HepG2 (cell line): ENCODE results near the gene PSME3IP1. TPM values are rescaled to one million over a fixed set of nuclear protein-coding genes. Genes with fewer than 3 reads are reported as not detected.

Experiments used
- ATF7 ChIP-seq, 2 experiments: fragments of 450-650 bp in 1 of 2; sonication (generic) in 1 of 2; formaldehyde crosslinking in 1 of 2; IDR thresholded peaks; 2 replicates each; pipeline versions ENCODE4 v1.4.0 to v1.6.1; 2016 to 2020; ENCODE audit warnings: antibody characterized with exemption in 1 of 2, mild to moderate bottlenecking in 1 of 2, missing genetic modification reagents in 1 of 2
- BCL6 ChIP-seq: IDR thresholded peaks from 2 replicates; pipeline ENCODE4 v1.6.1; 2016; ENCODE audit warnings: missing genetic modification reagents, missing compliant biosample characterization
- KLF11 ChIP-seq: IDR thresholded peaks from 2 replicates; pipeline ENCODE4 v1.6.1; 2016; ENCODE audit warnings: missing compliant biosample characterization
- MATR3 ChIP-seq: sonication (generic); formaldehyde crosslinking; IDR thresholded peaks from 2 replicates; pipeline ENCODE4 v1.4.0; 2020; ENCODE audit warnings: missing genetic modification reagents
- MIXL1 ChIP-seq: IDR thresholded peaks from 2 replicates; pipeline ENCODE4 v1.6.1; 2016
- ONECUT2 ChIP-seq: sonication (generic); formaldehyde crosslinking; IDR thresholded peaks from 2 replicates; pipeline ENCODE4 v1.4.0; 2020; ENCODE audit warnings: missing genetic modification reagents
- SOX13 ChIP-seq, 3 experiments: fragments of 450-650 bp in 1 of 3; sonication (generic) in 1 of 3; formaldehyde crosslinking in 1 of 3; IDR thresholded peaks in 2 of 3; conservative IDR thresholded peaks in 1 of 3; 2 replicates each; pipeline versions ENCODE4 v1.5.0 to v1.6.1; 2016 to 2020; ENCODE audit warnings: antibody characterized with exemption in 1 of 3, mild to moderate bottlenecking in 1 of 3, missing compliant biosample characterization in 1 of 3, missing genetic modification reagents in 1 of 3, moderate library complexity in 1 of 3
- ZHX2 ChIP-seq, 2 experiments: sonication (generic) in 1 of 2; formaldehyde crosslinking in 1 of 2; IDR thresholded peaks; 2 replicates each; pipeline versions ENCODE4 v1.6.1 to v1.9.0; 2014 to 2022; ENCODE audit warnings: antibody characterized with exemption in 1 of 2, borderline replicate concordance in 1 of 2, inconsistent platforms in 1 of 2, low read depth in 1 of 2, missing genetic modification reagents in 1 of 2
- ZNF251 ChIP-seq: sonication (generic); formaldehyde crosslinking; IDR thresholded peaks from 2 replicates; pipeline ENCODE4 v1.9.0; 2021; ENCODE audit warnings: mild to moderate bottlenecking, missing genetic modification reagents
- ZNF570 ChIP-seq: sonication (generic); formaldehyde crosslinking; IDR thresholded peaks from 2 replicates; pipeline ENCODE4 v1.4.0; 2020; ENCODE audit warnings: mild to moderate bottlenecking, missing genetic modification reagents, borderline replicate concordance
- ZNF646 ChIP-seq: sonication (generic); formaldehyde crosslinking; IDR thresholded peaks from 2 replicates; pipeline ENCODE4 v1.9.0; 2021; ENCODE audit warnings: mild to moderate bottlenecking, missing genetic modification reagents
- ZNF720 ChIP-seq: sonication (generic); formaldehyde crosslinking; IDR thresholded peaks from 2 replicates; pipeline ENCODE4 v1.4.0; 2020; ENCODE audit warnings: missing genetic modification reagents
- polyA plus RNA-seq, 8 experiments: library from polyadenylated mRNA; depleted of rRNA in 3 of 8; stranded (reverse) in 7 of 8; unstranded in 1 of 8; fragments of >200 nt; fragmentation: Illumina TruSeq in 4 of 8; extraction: Trizol in 4 of 8; gene quantifications; 2 replicates each; pipeline versions ENCODE4 v1.2.1 to v1.2.3, GENCODE V29; 2011 to 2016; ENCODE audit warnings: low read depth in 4 of 8, missing spikeins in 1 of 8, mixed read lengths in 1 of 8; ENCODE audit not compliant: insufficient read depth in 1 of 8
- total RNA-seq, 5 experiments: library from RNA; depleted of rRNA; stranded (reverse); fragments of >200 nt; fragmentation: Illumina TruSeq; extraction: Trizol; gene quantifications; 2 replicates each; pipeline ENCODE4 v1.2.3, GENCODE V29; 2016; ENCODE audit warnings: low read depth in 1 of 5

Gene PSME3IP1
- total and polyA plus RNA-seq, 2 of the 13 experiments (the other 11 are each of a cell fraction or from before 2014, with no cell fraction given), result 90.8 to 99.8 TPM

- no peak for TF ChIP-seq ZNF646
- TF ChIP-seq MATR3 (CRISPR knock-in tag), result no peak
- no peak for TF ChIP-seq ZNF720 (CRISPR knock-in tag)
- peak; percentile 46; the same call in 1 of the 2 replicates for TF ChIP-seq BCL6
- no peak; the same call in 1 of the 2 replicates for TF ChIP-seq ZNF570 (CRISPR knock-in tag)
- TF ChIP-seq ZHX2 (IDR thresholded peaks at IDR 0.05; ENCODE audit: low read depth), result peak; percentile 89; the same call in 1 of the 2 replicates
- TF ChIP-seq ZHX2 (CRISPR knock-in tag; IDR thresholded peaks at IDR 0.05; ENCODE audit: borderline replicate concordance), result no peak
- no peak for TF ChIP-seq MIXL1 (CRISPR knock-in tag)
- peak; percentile 61; the same call in 1 of the 2 replicates for TF ChIP-seq KLF11 (CRISPR knock-in tag)
- TF ChIP-seq ONECUT2, result no peak; the same call in 1 of the 2 replicates
- no peak for TF ChIP-seq ATF7 (IDR thresholded peaks at IDR 0.05)
- TF ChIP-seq ATF7 (CRISPR knock-in tag; IDR thresholded peaks at IDR 0.05), result peak; percentile 59; the same call in 1 of the 2 replicates
- TF ChIP-seq SOX13 (IDR thresholded peaks at IDR 0.05), result no peak
- 0 out of 4 replicates have a peak, but pooled peaks of 1 of the 2 experiments have one; percentile 9 for TF ChIP-seq SOX13 (CRISPR knock-in tag; conservative IDR thresholded peaks at IDR 0.05 in 1 of 2, IDR thresholded peaks at IDR 0.05 in 1 of 2)
- TF ChIP-seq ZNF251 (CRISPR knock-in tag), result no peak; the same call in 1 of the 2 replicates
Observed at GRCh38 chr16:57185945-57186871, at the start of gene PSME3IP1, which contains the start of gene RSPRY1 (continued).
